Epithelial cell of esophagus (primary cell): ENCODE measurements around the gene RRAGD.
A peak's percentile ranks its signal among the peaks of the same experiment; 100 is the strongest.

Experiments used
- DNase-seq: peaks from one replicate; pipeline ENCODE4 v3.0.0; 2010; ENCODE audit warnings: low read depth
- H3K4me3 ChIP-seq: 2 replicates; pipeline ENCODE4 v1.5.1; 2011; ENCODE audit warnings: mild to moderate bottlenecking, low read length, control low read depth
- TF ChIP-seq, protein P1 (sequence below): IDR thresholded peaks from 2 replicates; pipeline ENCODE4 v1.5.1; 2011; ENCODE audit warnings: low read depth, mild to moderate bottlenecking, low read length, control low read depth, inconsistent platforms; ENCODE audit not compliant: insufficient read depth; ENCODE audit errors: missing control alignments

RRAGD gene

DNA sequence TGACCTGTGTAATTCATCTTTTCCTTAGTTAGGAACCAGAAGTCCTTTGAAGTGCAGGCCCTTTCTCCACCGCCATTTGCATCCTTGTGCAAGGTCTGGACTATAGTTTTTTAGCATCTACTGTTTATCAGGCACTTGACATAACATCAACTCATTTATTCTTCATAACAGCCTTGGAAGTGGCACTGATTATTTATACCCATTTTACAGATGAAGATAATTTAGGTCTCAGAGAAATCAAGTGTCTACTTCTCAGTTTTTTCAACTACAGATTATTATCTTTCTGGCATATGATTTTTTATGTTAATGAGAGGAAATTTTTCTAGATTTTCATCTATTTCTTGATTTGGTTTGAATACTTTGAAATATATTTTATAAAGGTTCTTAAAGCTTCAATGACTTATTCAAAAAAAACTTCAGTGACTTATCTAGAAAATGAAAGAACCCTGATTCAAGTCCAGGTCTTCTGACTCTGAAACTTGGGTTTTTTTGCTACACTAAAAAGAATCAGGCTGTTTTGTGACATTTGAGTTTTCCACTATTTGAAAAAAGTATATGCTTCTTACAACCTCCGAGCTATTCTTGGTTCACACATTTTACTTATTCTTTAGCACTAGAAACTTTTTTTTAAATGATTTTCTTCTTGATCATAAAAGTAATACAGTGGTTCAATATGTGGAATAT, 56.4 kb downstream of the RRAGD start:
- TF ChIP-seq, protein P1, sequence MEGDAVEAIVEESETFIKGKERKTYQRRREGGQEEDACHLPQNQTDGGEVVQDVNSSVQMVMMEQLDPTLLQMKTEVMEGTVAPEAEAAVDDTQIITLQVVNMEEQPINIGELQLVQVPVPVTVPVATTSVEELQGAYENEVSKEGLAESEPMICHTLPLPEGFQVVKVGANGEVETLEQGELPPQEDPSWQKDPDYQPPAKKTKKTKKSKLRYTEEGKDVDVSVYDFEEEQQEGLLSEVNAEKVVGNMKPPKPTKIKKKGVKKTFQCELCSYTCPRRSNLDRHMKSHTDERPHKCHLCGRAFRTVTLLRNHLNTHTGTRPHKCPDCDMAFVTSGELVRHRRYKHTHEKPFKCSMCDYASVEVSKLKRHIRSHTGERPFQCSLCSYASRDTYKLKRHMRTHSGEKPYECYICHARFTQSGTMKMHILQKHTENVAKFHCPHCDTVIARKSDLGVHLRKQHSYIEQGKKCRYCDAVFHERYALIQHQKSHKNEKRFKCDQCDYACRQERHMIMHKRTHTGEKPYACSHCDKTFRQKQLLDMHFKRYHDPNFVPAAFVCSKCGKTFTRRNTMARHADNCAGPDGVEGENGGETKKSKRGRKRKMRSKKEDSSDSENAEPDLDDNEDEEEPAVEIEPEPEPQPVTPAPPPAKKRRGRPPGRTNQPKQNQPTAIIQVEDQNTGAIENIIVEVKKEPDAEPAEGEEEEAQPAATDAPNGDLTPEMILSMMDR: no peak
- DNase-seq: no peak

DNA sequence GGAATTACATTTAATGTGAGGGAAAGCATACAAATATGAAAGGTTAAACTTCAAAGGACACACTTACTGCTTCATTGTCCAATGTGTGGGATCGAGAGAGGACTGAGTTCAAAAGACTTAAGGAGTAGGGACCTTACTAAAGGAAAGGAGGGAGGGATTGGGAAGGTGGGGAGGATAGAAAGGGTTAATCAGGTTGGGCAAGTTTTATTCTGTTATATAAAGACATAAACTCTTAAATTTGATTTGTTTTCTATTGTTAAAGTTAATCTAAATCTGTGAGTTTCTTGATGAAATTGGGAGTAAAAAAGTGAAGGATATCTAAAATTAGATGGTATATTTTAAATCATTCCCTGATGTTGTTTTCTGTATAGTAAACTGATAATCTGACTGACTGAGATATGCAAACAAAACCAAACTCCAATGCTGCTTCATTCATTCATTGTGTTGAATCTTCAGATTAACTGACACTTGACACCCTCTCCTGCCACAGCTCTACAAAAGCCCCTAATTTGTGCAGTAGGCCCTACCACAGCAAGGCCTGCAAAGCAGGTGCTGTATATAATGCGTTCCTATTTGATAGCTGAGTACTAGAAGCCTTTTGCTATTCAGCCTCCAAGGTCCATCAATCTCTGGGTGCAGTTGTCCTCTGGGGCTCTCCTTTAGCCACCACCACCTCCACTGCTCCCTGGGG, 58.2 kb downstream of the RRAGD start:
- no peak for DNase-seq
- no peak overlapping the region for H3K4me3 ChIP-seq

More for the DNA sequence above, 56.4 kb downstream of the RRAGD start:
- H3K4me3 ChIP-seq: no peak overlapping the region

DNA sequence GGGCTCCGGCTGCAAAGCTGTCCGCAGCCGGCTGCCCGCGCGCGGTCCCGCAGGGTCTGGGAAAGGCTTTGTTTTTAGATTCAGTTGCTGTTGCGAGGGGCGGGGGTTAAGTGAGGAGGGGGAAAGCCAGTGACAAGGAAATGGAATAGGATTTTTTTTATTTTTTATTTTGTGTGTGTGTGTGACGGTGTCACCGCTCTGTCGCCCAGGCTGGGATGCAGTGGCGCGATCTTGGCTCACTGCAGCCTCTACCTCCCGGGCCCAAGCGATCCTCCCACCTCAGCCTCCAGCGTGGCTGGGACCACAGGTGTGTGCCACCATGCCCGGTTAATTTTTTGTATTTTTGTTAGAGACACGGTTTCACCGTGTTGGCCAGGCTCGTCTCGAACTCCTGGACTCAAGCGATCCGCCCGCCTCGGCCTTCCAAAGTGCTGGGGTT, 58.9 kb downstream of the RRAGD start:
- H3K4me3 ChIP-seq: peak overlapping the region; percentile 74
- TF ChIP-seq, protein P1: no peak
- DNase-seq: no peak

More for the DNA sequence above, 58.2 kb downstream of the RRAGD start:
- TF ChIP-seq, protein P1: no peak

DNA sequence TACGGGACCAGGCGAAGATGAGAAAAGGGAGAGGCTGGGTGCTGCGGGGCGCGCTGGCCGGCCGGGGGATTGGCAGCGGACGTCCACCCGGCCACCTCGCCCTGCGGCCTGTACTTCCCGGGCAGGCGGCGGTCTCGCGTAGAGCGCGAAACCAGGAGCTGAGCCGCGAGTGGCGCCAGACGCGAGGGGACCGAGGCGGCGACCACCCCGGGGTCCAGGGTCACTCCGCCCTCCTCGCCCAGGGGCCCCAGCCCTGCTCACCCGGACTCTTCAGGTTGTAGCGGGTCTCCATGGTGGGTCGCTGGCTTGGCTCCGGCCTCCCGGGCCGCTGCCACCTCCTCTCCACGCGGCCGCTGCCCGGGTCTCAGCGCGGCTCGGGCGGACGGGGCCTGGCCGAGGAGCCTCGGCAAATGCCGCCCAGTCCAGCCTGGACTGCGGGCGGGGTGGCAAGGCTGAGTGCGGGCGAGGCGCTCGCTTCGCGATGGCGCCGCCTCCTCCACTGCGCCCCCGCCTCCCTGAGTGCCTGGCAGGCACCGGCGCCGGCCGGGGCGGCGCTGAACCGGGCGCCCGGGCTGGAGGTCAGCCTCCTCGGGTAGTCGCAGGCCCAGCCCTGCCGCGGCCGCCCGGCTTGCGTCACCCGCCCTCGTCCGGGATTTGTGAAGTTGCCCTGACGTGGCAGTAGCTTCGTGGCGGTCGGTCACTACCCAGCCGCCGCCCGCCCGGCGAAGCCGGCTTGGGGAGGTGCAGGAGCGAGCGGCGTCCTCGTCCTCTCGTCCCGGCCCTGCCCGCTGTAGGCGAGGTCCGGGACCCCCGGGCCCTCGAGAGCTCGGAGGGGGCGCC, 59.6 kb downstream of the RRAGD start, which contains the start of gene UBE2J1:
Gene UBE2J1, minus strand, starts transcription at position 445 of the 840 bp plus-strand sequence. Its CDS starts 153 bp downstream, at position 292.
- DNase-seq: peak; percentile 95
- peak within 1 kb of the TSS; percentile 74 for H3K4me3 ChIP-seq
- TF ChIP-seq, protein P1: no peak

DNA sequence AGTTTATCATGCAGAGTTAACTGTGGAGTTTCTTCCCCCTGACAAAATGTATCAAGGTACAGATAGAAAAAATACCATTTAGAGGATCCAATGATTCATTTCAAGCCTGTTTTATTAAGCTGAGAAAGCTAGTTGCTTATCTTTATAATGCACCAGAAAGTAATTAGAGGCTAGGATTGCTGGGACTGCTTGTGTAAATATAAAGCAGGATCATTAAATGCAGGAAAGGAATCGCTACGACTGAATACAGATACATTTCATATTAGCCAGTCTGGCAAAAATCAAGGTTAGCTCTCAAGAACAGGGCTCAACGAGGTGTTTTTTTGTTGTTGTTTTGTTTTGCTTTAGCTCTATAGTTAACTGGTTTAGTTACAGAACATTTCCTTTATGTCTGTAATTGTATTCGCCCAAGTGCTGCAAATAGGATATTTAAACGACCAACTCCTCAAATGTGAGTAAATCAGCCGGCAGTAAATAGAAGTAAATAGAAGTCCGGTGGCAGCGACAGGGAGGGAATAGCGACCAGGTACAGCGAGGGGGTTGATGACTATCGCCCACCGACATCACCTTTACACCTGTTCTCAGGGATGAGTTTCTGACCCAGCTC, 60.3 kb downstream of the RRAGD start:
- H3K4me3 ChIP-seq: peak overlapping the region; percentile 74
- TF ChIP-seq, protein P1: no peak
- no peak for DNase-seq

DNA sequence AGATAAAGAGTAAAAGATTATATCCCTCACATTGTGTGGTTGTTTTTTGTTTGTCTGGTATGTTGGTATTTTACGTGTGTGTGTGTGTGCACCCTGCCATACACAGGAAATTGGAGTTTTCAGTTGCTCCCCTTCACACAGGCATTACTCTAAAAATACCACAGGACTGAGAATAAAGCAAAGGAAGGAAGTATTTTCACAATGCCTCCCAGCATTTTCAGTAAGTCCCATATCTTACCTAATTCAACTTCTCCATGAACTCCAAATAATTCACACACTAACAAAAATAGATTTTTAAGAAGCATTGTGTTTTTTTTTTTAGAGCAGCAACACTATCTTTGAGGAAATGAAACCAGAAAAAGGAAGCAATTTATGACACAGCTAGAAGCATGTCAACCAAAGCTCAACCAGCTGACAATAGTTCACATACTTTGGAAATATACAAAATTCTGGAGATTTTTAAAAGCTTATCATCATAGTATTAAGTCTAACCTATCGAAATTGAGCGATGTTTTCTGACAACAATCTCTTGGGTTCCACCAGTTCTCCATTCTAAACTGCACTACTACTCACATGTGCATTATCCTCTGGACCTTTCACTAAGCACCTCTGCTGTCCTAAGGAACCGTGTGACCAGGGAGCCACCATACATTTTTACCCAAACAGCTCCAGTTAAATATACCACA, 61.6 kb downstream of the RRAGD start:
- TF ChIP-seq, protein P1: no peak
- no peak overlapping the region for H3K4me3 ChIP-seq
- no peak for DNase-seq
